Measurements from ENCODE around the gene PCDHGA6.
A peak's percentile ranks its signal among the peaks of the same experiment; 100 is the strongest.

Gene PCDHGA6

DNA sequence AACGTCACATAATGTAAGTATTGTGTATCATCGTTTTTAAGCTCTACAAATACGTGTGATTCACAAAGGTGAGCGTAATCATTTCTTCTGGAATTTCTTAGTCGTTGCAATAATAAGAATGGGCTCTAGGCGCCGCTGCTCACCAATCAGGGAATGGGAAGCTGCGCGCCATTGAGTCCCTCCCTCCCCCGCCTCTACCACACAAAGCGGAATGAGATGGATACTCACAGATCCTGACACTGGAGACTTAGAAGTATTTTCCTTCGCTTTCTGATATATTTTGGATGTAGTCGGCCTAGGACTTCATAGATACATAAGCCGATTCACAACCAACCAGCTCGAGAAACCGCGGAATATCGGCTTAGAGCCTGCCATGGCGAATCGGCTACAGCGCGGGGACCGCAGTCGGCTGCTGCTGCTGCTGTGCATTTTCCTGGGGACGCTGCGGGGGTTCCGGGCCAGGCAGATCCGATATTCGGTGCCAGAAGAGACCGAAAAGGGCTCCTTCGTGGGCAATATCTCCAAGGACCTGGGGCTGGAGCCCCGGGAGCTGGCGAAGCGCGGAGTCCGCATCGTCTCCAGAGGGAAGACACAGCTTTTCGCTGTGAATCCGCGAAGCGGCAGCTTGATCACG, 47.3 kb downstream of the PCDHGA6 start, which contains the start of gene PCDHGA11:
Gene PCDHGA11, plus strand, starts transcription at position 197 of the 634 bp plus-strand sequence. Its CDS starts 177 bp downstream, at position 374.
- DNase-seq (ENCODE audit: low read depth) = peak; percentile 77
- peak within 1 kb of the TSS; percentile 65 for H3K4me3 ChIP-seq (ENCODE audit: low read depth, low read length)
- TF ChIP-seq, protein P1, sequence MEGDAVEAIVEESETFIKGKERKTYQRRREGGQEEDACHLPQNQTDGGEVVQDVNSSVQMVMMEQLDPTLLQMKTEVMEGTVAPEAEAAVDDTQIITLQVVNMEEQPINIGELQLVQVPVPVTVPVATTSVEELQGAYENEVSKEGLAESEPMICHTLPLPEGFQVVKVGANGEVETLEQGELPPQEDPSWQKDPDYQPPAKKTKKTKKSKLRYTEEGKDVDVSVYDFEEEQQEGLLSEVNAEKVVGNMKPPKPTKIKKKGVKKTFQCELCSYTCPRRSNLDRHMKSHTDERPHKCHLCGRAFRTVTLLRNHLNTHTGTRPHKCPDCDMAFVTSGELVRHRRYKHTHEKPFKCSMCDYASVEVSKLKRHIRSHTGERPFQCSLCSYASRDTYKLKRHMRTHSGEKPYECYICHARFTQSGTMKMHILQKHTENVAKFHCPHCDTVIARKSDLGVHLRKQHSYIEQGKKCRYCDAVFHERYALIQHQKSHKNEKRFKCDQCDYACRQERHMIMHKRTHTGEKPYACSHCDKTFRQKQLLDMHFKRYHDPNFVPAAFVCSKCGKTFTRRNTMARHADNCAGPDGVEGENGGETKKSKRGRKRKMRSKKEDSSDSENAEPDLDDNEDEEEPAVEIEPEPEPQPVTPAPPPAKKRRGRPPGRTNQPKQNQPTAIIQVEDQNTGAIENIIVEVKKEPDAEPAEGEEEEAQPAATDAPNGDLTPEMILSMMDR (IDR thresholded peaks at IDR 0.05; ENCODE audit: insufficient read depth, low read depth, low read length, missing control alignments) = peak; percentile 51

DNA sequence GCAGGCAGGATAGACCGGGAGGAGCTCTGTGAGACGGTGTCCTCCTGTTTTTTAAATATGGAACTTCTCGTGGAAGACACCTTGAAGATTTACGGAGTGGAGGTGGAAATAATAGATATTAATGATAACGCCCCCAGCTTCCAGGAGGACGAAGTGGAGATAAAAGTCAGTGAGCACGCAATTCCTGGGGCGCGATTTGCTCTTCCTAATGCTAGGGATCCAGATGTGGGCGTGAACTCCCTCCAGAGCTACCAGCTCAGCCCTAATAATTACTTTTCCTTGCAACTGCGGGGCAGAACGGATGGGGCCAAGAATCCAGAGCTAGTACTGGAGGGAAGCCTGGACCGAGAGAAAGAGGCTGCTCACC, 47.8 kb downstream of the PCDHGA6 start:
- peak overlapping the region; percentile 65 for H3K4me3 ChIP-seq (ENCODE audit: low read depth, low read length)
- TF ChIP-seq, protein P1 (IDR thresholded peaks at IDR 0.05; ENCODE audit: insufficient read depth, low read depth, low read length, missing control alignments) = no peak
- no peak for DNase-seq (ENCODE audit: low read depth)

DNA sequence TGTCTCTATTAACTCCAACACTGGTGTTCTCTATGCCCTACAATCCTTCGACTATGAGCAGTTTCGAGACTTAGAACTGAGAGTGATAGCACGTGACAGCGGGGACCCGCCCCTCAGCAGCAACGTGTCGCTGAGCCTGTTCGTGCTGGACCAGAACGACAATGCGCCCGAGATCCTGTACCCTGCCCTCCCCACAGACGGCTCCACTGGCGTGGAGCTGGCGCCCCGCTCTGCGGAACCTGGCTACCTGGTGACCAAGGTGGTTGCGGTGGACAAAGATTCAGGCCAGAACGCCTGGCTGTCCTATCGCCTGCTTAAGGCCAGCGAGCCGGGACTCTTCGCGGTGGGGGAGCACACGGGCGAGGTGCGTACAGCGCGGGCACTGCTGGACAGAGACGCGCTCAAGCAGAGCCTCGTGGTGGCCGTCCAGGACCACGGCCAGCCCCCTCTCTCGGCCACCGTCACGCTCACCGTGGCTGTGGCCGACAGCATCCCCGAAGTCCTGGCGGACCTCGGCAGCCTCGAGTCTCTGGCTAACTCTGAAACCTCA, 49.1 kb downstream of the PCDHGA6 start:
- TF ChIP-seq, protein P1 (IDR thresholded peaks at IDR 0.05; ENCODE audit: insufficient read depth, low read depth, low read length, missing control alignments) = no peak
- no peak for DNase-seq (ENCODE audit: low read depth)
- no peak overlapping the region for H3K4me3 ChIP-seq (ENCODE audit: low read depth, low read length)

DNA sequence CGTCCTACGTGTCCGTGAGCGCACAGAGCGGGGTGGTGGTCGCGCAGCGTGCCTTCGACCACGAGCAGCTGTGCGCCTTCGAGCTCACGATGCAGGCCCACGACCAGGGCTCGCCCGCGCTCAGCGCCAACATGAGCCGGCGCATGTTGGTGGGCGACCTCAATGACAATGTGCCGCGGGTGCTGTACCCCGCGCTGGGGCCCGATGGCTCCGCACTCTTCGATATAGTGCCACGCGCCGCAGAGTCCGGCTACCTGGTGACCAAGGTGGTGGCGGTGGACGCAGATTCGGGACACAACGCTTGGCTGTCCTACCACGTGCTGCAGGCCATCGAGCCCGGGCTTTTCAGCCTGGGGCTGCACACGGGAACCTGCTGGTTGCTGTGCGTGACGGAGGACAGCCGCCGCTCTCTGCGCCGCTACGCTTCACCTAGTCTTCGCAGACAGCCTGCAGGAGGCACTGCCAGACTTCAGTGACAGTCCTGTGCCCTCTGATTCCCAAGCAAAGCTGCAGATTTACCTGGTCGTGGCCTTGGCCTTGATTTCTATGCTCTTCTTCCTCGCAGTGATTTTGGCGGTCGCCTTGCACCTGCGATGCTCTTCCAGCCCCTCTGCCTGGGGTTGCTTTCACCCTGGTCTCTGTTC, 54.2 kb downstream of the PCDHGA6 start:
- TF ChIP-seq, protein P1 (IDR thresholded peaks at IDR 0.05; ENCODE audit: insufficient read depth, low read depth, low read length, missing control alignments) = no peak
- H3K4me3 ChIP-seq (ENCODE audit: low read depth, low read length) = no peak overlapping the region
- DNase-seq (ENCODE audit: low read depth) = no peak

All from GM12865 (cell line).